HCT116 (cell line): ENCODE measurements around the gene RAB4A. TPM values are rescaled to one million over a fixed set of nuclear protein-coding genes. Genes with fewer than 3 reads are reported as not detected.

ENCODE experiments used
- ATAC-seq: fragments of 200-7000 bp; cut with Tn5 transposase; 2 replicates; pipeline ENCODE4 v1.9.1; 2020; ENCODE audit warnings: mild to moderate bottlenecking, moderate library complexity
- BruUV-seq: library from RNA; stranded (reverse); fragments of 400-500 nt; replicated peaks from 2 replicates; lab custom pipeline; 2021; lab: Mats Ljungman, UMichigan
- CTCF ChIA-PET: fragments of 300-600 bp; sonication (Branson Sonifier 250); formaldehyde crosslinking; loops from one replicate; lab custom pipeline; 2021; ENCODE audit warnings: antibody characterized with exemption; lab: Charles Lee
- POLR2A ChIA-PET: fragments of 300-600, 350-600 bp; sonication (Branson Sonifier 250); formaldehyde crosslinking; loops from one replicate; lab custom pipeline; 2021; ENCODE audit warnings: antibody characterized with exemption; lab: Charles Lee
- RAD21 ChIA-PET, 2 experiments: fragments of 300-600 bp; sonication (Branson Sonifier 250); formaldehyde crosslinking; loops; one replicate each; lab custom pipeline; 2023; ENCODE audit warnings: low total read pairs in 2 of 2; ENCODE audit not compliant: uncharacterized antibody in 2 of 2, unreplicated experiment in 2 of 2, low non-redundant PET in 1 of 2; lab: Charles Lee
- DNase-seq: peaks from one replicate; pipeline ENCODE4 v3.0.0-alpha.2; 2010; ENCODE audit warnings: low read depth, low spot score
- H2AFZ ChIP-seq: fragments of 200-600 bp; shearing (Covaris generic), sonication (generic); 2 replicates; pipeline ENCODE4 v1.6.1; 2017; ENCODE audit warnings: low read depth, mixed run types, mixed read lengths, antibody characterized with exemption, low read length; ENCODE audit not compliant: poor library complexity, severe bottlenecking
- H3K27ac ChIP-seq: 2 replicates; pipeline ENCODE4 v1.5.1; 2012; ENCODE audit warnings: low read depth, low read length
- H3K27me3 ChIP-seq: fragments of 200-600 bp; sonication (generic); 2 replicates; pipeline ENCODE4 v1.6.1; 2016; ENCODE audit warnings: mixed run types, low read length, mixed read lengths; ENCODE audit not compliant: insufficient read depth
- H3K36me3 ChIP-seq, 2 experiments: fragments of 200-500 bp in 1 of 2; fragments of 200-600 bp in 1 of 2; sonication (Bioruptor generic) in 1 of 2; sonication (generic) in 1 of 2; 2 replicates each; pipeline versions ENCODE4 v1.5.1 to v1.6.1; 2014 to 2016; ENCODE audit warnings: low read length in 2 of 2, inconsistent platforms in 1 of 2, mixed read lengths in 1 of 2, mixed run types in 1 of 2; ENCODE audit not compliant: insufficient read depth in 2 of 2, control insufficient read depth in 1 of 2
- H3K4me1 ChIP-seq, 2 experiments: fragments of 200-600 bp in 1 of 2; sonication (generic) in 1 of 2; 2 replicates each; pipeline versions ENCODE4 v1.5.1 to v1.6.1; 2012 to 2017; ENCODE audit warnings: low read length in 2 of 2, inconsistent platforms in 1 of 2, mild to moderate bottlenecking in 1 of 2, mixed read lengths in 1 of 2, mixed run types in 1 of 2, moderate library complexity in 1 of 2; ENCODE audit not compliant: insufficient read depth in 2 of 2, control insufficient read depth in 1 of 2
- H3K4me2 ChIP-seq: fragments of 200-600 bp; sonication (generic); 2 replicates; pipeline ENCODE4 v1.6.1; 2017; ENCODE audit warnings: mixed run types, low read length, mixed read lengths
- H3K4me3 ChIP-seq, 2 experiments: fragments of 200-600 bp in 1 of 2; sonication (generic) in 1 of 2; replicated peaks in 1 of 2; 2 replicates each; pipeline ENCODE4 v1.5.1; 2011 to 2016; ENCODE audit warnings: low read length in 2 of 2, control low read depth in 1 of 2, low read depth in 1 of 2, mild to moderate bottlenecking in 1 of 2, mixed read lengths in 1 of 2, mixed run types in 1 of 2
- H3K79me2 ChIP-seq: fragments of 200-600 bp; sonication (generic); 2 replicates; pipeline ENCODE4 v1.6.1; 2017; ENCODE audit warnings: mild to moderate bottlenecking, mixed run types, low read length, moderate library complexity, mixed read lengths; ENCODE audit not compliant: insufficient read depth
- H3K9ac ChIP-seq: fragments of 200-600 bp; sonication (generic); 2 replicates; pipeline ENCODE4 v1.6.1; 2016; ENCODE audit warnings: low read length, mixed read lengths
- H3K9me2 ChIP-seq: fragments of 200-600 bp; sonication (generic), shearing (Covaris generic); 2 replicates; pipeline ENCODE4 v1.6.1; 2017; ENCODE audit warnings: mixed run types, mild to moderate bottlenecking, moderate library complexity; ENCODE audit not compliant: insufficient read depth
- H3K9me3 ChIP-seq, 2 experiments: fragments of 200-500 bp in 1 of 2; fragments of 200-600 bp in 1 of 2; sonication (Bioruptor generic) in 1 of 2; sonication (generic) in 1 of 2; 2 replicates each; pipeline ENCODE4 v1.6.1; 2014 to 2017; ENCODE audit warnings: low read length in 2 of 2, mixed read lengths in 2 of 2, inconsistent platforms in 1 of 2, low read depth in 1 of 2, mild to moderate bottlenecking in 1 of 2, mixed run types in 1 of 2, moderate library complexity in 1 of 2; ENCODE audit not compliant: control insufficient read depth in 1 of 2, insufficient read depth in 1 of 2
- H4K20me1 ChIP-seq: fragments of 200-600 bp; sonication (generic), shearing (Covaris generic); 2 replicates; pipeline ENCODE4 v1.6.1; 2017; ENCODE audit warnings: mixed run types, mild to moderate bottlenecking, moderate library complexity; ENCODE audit not compliant: insufficient read depth
- ATF3 ChIP-seq: IDR thresholded peaks from 2 replicates; pipeline ENCODE4 v1.6.1; 2012
- CBX3 ChIP-seq: IDR thresholded peaks from 2 replicates; pipeline ENCODE4 v1.6.1; 2012; ENCODE audit warnings: low read depth
- CEBPB ChIP-seq: IDR thresholded peaks from 2 replicates; pipeline ENCODE4 v1.6.1; 2012; ENCODE audit warnings: low read depth
- ELF1 ChIP-seq: IDR thresholded peaks from 2 replicates; pipeline ENCODE4 v1.6.1; 2012; ENCODE audit warnings: low read depth, borderline replicate concordance
- EZH2 ChIP-seq: fragments of 200-600 bp; sonication (generic); IDR thresholded peaks from 2 replicates; pipeline ENCODE4 v1.6.1; 2017; ENCODE audit warnings: antibody characterized with exemption, mixed run types
- EZH2phosphoT487 ChIP-seq: fragments of 200-600 bp; IDR thresholded peaks from 2 replicates; pipeline ENCODE4 v1.6.1; 2018; ENCODE audit warnings: antibody characterized with exemption, borderline replicate concordance
- JUND ChIP-seq: IDR thresholded peaks from 2 replicates; pipeline ENCODE4 v1.6.1; 2012
- POLR2AphosphoS5 ChIP-seq: IDR thresholded peaks from 2 replicates; pipeline ENCODE4 v1.6.1; 2011; ENCODE audit warnings: mild to moderate bottlenecking, low read depth, low read length, moderate library complexity
- REST ChIP-seq: IDR thresholded peaks from 2 replicates; pipeline ENCODE4 v1.6.1; 2012; ENCODE audit warnings: low read depth
- SIN3A ChIP-seq: IDR thresholded peaks from 2 replicates; pipeline ENCODE4 v1.6.1; 2012; ENCODE audit warnings: low read depth
- SRF ChIP-seq: IDR thresholded peaks from 2 replicates; pipeline ENCODE4 v1.6.1; 2012; ENCODE audit warnings: low read depth
- YY1 ChIP-seq: IDR thresholded peaks from 2 replicates; pipeline ENCODE4 v1.6.1; 2011; ENCODE audit warnings: low read length, low read depth, moderate library complexity, mild to moderate bottlenecking; ENCODE audit not compliant: insufficient replicate concordance; ENCODE audit errors: extremely low read depth
- ZBTB33 ChIP-seq: IDR thresholded peaks from 2 replicates; pipeline ENCODE4 v1.6.1; 2011; ENCODE audit warnings: mild to moderate bottlenecking, low read length, moderate library complexity; ENCODE audit not compliant: insufficient replicate concordance; ENCODE audit errors: extremely low read depth
- ZFX ChIP-seq: fragments of 450-650 bp; IDR thresholded peaks from 2 replicates; pipeline ENCODE4 v1.6.1; 2017
- ZNF274 ChIP-seq: fragments of 200-500 bp; sonication (Bioruptor generic); IDR thresholded peaks from 2 replicates; pipeline ENCODE4 v1.6.1; 2014; ENCODE audit warnings: mild to moderate bottlenecking, low read depth, low read length, inconsistent platforms
- intact Hi-C: fragments of 100-400 bp; cut with micrococcal nuclease; formaldehyde crosslinking; loops from 2 replicates; pipeline ENCODE4 v1.10.0; 2022
- total RNA-seq: library from RNA; stranded (reverse); gene quantifications from one replicate; pipeline ENCODE4 v1.2.1, GENCODE V29; 2021; ENCODE audit not compliant: unreplicated experiment

Gene RAB4A
- total RNA-seq, 1 experiment from 2014 or later = 101 TPM

- no peak for TF ChIP-seq REST
- no peak for TF ChIP-seq CBX3
- TF ChIP-seq SRF = no peak
- TF ChIP-seq EZH2 = no peak
These were observed 73.2 kb downstream of the RAB4A start (continued) for GRCh38 chr1:229344139-229344538.

GRCh38 chr1:229344937-229345684 lies 74.2 kb downstream of the RAB4A start:
- intact Hi-C loops = no loop called here
- Histone ChIP-seq H3K27ac (no peak overlapping the region), H3K36me3 (no peaks in the 10 kb centered on the region), H3K4me2 (no peak overlapping the region), H3K9me2 (no peaks in the 10 kb centered on the region), H4K20me1 (no peaks in the 10 kb centered on the region), H2AFZ (no peak overlapping the region), H3K4me3 (no peak overlapping the region), H3K4me1 (peaks cover 6 to 26% of the 10 kb centered on the region in 2 experiments; a peak in 3 of 4 replicates), H3K27me3 (no peaks in the 10 kb centered on the region), H3K9ac (no peak overlapping the region), H3K9me3 (no peaks in the 10 kb centered on the region), H3K79me2 (peaks cover 15% of the 10 kb centered on the region)
- ChIA-PET POLR2A (no interaction called here), RAD21 (no interaction called here), CTCF (no interaction called here)
- no peak for DNase-seq
- no TSS peak for BruUV-seq
- ATAC-seq = no peak
- no peak for TF ChIP-seq JUND
- no peak for TF ChIP-seq EZH2
- TF ChIP-seq ELF1 = no peak
- TF ChIP-seq ZNF274 = no peak
- no peak for TF ChIP-seq EZH2phosphoT487
- no peak for TF ChIP-seq YY1
- TF ChIP-seq SIN3A = no peak
- no peak for TF ChIP-seq POLR2AphosphoS5
- no peak for TF ChIP-seq ATF3
- no peak for TF ChIP-seq ZFX
- TF ChIP-seq CBX3 = no peak
- no peak for TF ChIP-seq ZBTB33
- no peak for TF ChIP-seq CEBPB
- TF ChIP-seq REST = no peak
